ENCODE results near the gene GLRA3. TPM values are rescaled to one million over a fixed set of nuclear protein-coding genes. Genes with fewer than 3 reads are reported as not detected.

The GLRA3 gene
- total RNA-seq, 1 donor from 2014 or later = not detected

DNA sequence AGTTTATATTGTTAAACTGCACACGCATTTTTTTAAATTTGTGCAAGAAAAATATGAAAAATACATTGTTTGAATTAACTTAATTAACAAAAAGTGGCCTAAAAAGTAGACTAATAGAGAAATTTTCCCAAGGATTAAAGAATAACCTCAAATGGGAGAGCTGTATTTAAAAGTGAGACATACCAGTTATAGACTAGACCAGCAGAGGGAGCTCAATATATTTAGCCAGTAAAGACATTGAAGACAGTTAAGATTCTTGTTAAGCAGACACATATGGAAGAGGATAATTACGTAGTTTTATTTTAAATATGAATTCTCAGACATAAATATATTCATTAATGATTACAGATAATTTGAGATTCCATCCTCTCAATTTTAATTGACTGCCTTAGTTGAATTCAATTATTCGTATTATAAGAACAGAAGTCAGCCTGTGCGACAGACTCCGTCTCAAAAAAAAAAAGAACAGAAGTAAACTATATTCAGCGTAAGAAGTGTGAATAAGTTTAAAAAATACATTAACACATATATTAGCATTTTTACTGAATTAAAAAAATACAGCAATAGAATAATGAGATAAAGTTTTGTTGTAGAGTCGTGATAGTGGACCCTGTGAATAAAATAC lies 64.8 kb downstream of the GLRA3 start:
- no peak overlapping the region for H3K9ac ChIP-seq (ENCODE audit: low read depth in 1 of 3, low read length in 3 of 3)
- no peaks in the 10 kb centered on the region for H3K27me3 ChIP-seq (ENCODE audit: control insufficient read depth in 3 of 3, insufficient read depth in 3 of 3, low read length in 3 of 3)
- H3K4me1 ChIP-seq (ENCODE audit: control insufficient read depth in 3 of 3, insufficient read depth in 3 of 3, low read length in 3 of 3) = no peaks in the 10 kb centered on the region
- no peaks in the 10 kb centered on the region for H3K9me3 ChIP-seq (ENCODE audit: control insufficient read depth in 3 of 3, low read length in 3 of 3)
- no peaks in the 10 kb centered on the region for H3K36me3 ChIP-seq (ENCODE audit: control insufficient read depth in 3 of 3, insufficient read depth in 3 of 3, low read length in 3 of 3)
- no peak overlapping the region for H3K4me3 ChIP-seq (ENCODE audit: low read length in 3 of 3)
- H3K27ac ChIP-seq (ENCODE audit: low read depth, low read length) = no peak overlapping the region

DNA sequence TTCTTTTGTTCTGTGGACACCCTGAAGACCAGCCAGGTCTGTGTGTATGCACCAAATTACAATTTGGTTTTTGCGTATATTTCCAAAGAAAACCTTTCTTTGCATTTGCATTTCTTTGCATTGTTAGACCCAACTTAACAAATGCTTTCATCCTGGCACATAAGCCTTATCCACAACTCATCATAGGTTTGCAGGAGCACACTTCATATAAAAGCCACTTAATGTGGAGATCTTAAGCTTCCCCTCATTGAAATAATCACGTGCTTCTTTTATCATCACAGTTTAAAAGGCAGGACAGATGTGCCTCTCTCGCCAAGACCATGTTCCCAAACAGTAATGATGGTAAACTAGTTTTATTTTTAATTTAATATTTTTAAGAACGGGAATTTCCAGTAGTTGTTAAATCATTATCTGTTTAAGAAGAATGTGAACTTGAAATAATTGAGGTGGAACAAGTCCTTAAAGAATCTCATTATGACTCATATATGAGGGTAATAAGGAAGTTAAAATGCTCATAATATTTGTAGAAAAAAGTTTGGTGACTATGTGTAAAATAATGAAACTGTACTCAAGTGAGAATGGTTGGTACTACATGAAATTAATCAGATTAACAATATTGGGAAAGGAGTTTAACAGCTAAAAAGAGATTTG lies 65.5 kb downstream of the GLRA3 start:
- no peak overlapping the region for H3K9ac ChIP-seq (ENCODE audit: low read depth in 1 of 3, low read length in 3 of 3)
- H3K4me1 ChIP-seq (ENCODE audit: control insufficient read depth in 3 of 3, insufficient read depth in 3 of 3, low read length in 3 of 3) = no peaks in the 10 kb centered on the region
- H3K9me3 ChIP-seq (ENCODE audit: control insufficient read depth in 3 of 3, low read length in 3 of 3) = no peaks in the 10 kb centered on the region
- H3K4me3 ChIP-seq (ENCODE audit: low read length in 3 of 3) = no peak overlapping the region
- H3K36me3 ChIP-seq (ENCODE audit: control insufficient read depth in 3 of 3, insufficient read depth in 3 of 3, low read length in 3 of 3) = no peaks in the 10 kb centered on the region
- H3K27ac ChIP-seq (ENCODE audit: low read depth, low read length) = no peak overlapping the region
- no peaks in the 10 kb centered on the region for H3K27me3 ChIP-seq (ENCODE audit: control insufficient read depth in 3 of 3, insufficient read depth in 3 of 3, low read length in 3 of 3)

DNA sequence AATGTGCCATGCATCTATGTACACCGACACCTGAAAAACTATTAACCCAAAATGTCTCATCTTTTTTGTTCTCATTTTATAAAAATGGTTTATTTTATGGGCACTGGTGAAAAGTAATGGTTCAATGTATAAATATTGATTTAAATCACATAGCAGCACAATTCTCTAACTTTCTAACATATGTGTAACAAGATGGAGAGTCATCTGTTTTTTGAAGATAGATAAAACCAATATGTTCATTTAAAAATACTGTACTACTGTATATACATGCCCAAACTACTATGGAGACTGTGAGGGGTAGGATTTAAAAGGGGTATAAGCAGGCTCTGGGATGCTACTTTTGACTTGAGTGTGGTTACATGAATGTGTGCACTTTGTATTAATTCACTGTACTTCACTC lies 67.6 kb downstream of the GLRA3 start:
- Histone ChIP-seq H3K36me3 (ENCODE audit: control insufficient read depth in 3 of 3, insufficient read depth in 3 of 3, low read length in 3 of 3) (no peaks in the 10 kb centered on the region), H3K9me3 (ENCODE audit: control insufficient read depth in 3 of 3, low read length in 3 of 3) (no peaks in the 10 kb centered on the region), H3K9ac (ENCODE audit: low read depth in 1 of 3, low read length in 3 of 3) (no peak overlapping the region), H3K4me3 (ENCODE audit: low read length in 3 of 3) (no peak overlapping the region), H3K4me1 (ENCODE audit: control insufficient read depth in 3 of 3, insufficient read depth in 3 of 3, low read length in 3 of 3) (no peaks in the 10 kb centered on the region), H3K27me3 (ENCODE audit: control insufficient read depth in 3 of 3, insufficient read depth in 3 of 3, low read length in 3 of 3) (no peaks in the 10 kb centered on the region), H3K27ac (ENCODE audit: low read depth, low read length) (no peak overlapping the region)

DNA sequence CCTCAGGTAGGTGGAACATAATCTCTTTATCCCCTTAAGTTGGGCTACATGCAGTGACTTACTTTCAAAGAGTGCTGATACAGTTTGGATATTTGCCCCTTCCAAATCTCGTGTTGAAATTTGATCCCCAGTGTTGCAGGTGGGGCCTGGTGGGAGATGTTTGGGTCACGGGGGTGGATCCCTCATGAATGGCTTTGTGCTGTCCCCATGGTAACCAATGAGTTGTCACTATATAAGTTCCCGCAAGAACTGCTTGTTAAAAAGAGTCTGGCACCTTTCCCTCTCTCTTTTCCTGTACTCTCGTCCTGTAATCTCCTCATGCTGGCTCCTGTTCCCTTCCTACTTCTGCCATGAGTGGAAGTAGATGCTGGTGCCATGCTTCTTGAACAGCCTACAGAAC lies 71.3 kb downstream of the GLRA3 start:
- Histone ChIP-seq H3K4me1 (ENCODE audit: control insufficient read depth in 3 of 3, insufficient read depth in 3 of 3, low read length in 3 of 3) (no peaks in the 10 kb centered on the region), H3K4me3 (ENCODE audit: low read length in 3 of 3) (no peak overlapping the region), H3K27me3 (ENCODE audit: control insufficient read depth in 3 of 3, insufficient read depth in 3 of 3, low read length in 3 of 3) (no peaks in the 10 kb centered on the region), H3K9ac (ENCODE audit: low read depth in 1 of 3, low read length in 3 of 3) (no peak overlapping the region), H3K27ac (ENCODE audit: low read depth, low read length) (no peak overlapping the region), H3K36me3 (ENCODE audit: control insufficient read depth in 3 of 3, insufficient read depth in 3 of 3, low read length in 3 of 3) (no peaks in the 10 kb centered on the region), H3K9me3 (ENCODE audit: control insufficient read depth in 3 of 3, low read length in 3 of 3) (no peaks in the 10 kb centered on the region)

DNA sequence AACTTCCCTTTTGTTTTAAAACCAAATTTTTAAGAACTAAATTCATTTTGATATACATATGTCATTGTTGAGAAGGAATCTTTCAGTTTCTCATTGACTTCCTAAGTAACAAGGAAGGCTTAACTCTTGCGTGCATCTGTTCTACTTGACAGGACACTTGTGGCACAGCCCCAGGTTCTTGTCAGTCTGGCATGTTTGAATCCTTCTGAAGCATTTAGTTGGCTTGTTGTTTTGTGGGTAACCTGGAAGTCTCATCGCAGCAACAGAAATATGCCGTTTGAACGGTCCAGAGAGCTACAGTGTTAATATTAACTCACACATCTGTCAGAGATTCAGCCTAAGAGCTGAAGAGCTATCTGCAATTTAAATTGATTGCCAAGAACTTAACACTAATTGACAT lies 76.0 kb downstream of the GLRA3 start:
- Histone ChIP-seq H3K4me3 (ENCODE audit: low read length in 3 of 3) (no peak overlapping the region), H3K36me3 (ENCODE audit: control insufficient read depth in 3 of 3, insufficient read depth in 3 of 3, low read length in 3 of 3) (no peaks in the 10 kb centered on the region), H3K27me3 (ENCODE audit: control insufficient read depth in 3 of 3, insufficient read depth in 3 of 3, low read length in 3 of 3) (no peaks in the 10 kb centered on the region), H3K9me3 (ENCODE audit: control insufficient read depth in 3 of 3, low read length in 3 of 3) (no peaks in the 10 kb centered on the region), H3K9ac (ENCODE audit: low read depth in 1 of 3, low read length in 3 of 3) (no peak overlapping the region), H3K4me1 (ENCODE audit: control insufficient read depth in 3 of 3, insufficient read depth in 3 of 3, low read length in 3 of 3) (no peaks in the 10 kb centered on the region), H3K27ac (ENCODE audit: low read depth, low read length) (no peak overlapping the region)

DNA sequence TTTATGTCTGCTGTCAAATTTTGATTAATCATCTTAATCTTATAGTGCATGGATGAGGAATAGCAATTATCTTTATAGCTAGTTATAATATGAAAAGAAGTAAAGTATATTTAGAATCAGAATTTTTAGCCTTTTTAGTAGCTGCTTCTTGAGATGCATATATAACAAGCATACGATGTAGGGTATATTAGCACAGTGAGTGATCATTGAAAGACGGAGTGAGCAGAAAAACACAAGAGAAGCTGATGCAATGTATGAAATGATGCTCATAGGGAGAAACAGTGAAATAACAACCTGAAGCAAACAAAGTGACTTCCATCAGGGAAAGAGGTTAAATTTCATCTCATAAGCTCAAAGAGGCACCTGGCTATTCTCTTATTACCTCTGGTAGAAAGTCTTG lies 77.0 kb downstream of the GLRA3 start:
- Histone ChIP-seq H3K9ac (ENCODE audit: low read depth in 1 of 3, low read length in 3 of 3) (no peak overlapping the region), H3K27ac (ENCODE audit: low read depth, low read length) (no peak overlapping the region), H3K4me3 (ENCODE audit: low read length in 3 of 3) (no peak overlapping the region), H3K4me1 (ENCODE audit: control insufficient read depth in 3 of 3, insufficient read depth in 3 of 3, low read length in 3 of 3) (no peaks in the 10 kb centered on the region), H3K27me3 (ENCODE audit: control insufficient read depth in 3 of 3, insufficient read depth in 3 of 3, low read length in 3 of 3) (no peaks in the 10 kb centered on the region), H3K9me3 (ENCODE audit: control insufficient read depth in 3 of 3, low read length in 3 of 3) (no peaks in the 10 kb centered on the region), H3K36me3 (ENCODE audit: control insufficient read depth in 3 of 3, insufficient read depth in 3 of 3, low read length in 3 of 3) (no peaks in the 10 kb centered on the region)

DNA sequence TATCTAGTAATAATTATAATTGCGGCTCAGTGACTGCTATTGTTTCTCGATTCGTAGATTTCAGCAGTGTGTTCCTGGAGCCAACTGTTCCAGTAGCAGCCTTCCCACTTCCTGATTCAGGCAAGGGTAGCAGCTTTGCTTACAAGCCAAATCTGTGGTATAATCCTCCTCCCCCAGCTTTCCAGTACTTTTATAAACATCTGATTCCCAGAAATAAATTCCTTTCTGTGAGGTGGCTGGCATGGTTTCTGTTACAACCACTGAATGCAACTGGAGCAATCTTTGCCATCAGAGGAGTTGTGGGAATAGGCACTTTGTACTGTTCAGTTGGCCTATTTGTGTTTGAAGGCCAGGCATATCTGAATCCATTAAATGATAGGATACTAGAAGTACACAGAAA lies 80.0 kb downstream of the GLRA3 start:
- no peak overlapping the region for H3K4me3 ChIP-seq (ENCODE audit: low read length in 3 of 3)
- no peaks in the 10 kb centered on the region for H3K27me3 ChIP-seq (ENCODE audit: control insufficient read depth in 3 of 3, insufficient read depth in 3 of 3, low read length in 3 of 3)

DNA sequence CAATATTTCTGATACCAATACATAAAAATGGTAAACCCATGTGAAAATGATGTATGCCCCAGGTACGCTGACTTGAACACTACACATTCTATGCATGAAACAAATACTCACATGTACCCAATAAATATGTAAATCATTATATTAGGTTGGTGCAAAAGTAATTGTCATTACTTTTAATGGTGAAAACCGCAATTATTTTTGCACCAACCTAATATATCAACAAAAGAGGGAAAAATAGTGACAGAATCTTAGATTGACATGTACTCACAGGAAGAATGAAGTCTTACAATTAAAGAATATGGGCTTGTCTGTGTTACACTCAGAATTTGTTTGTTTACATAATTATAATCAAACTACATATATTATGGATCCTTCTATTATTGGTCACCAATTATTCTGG lies 82.3 kb downstream of the GLRA3 start:
- Histone ChIP-seq H3K9ac (ENCODE audit: low read depth in 1 of 3, low read length in 3 of 3) (no peak overlapping the region), H3K27me3 (ENCODE audit: control insufficient read depth in 3 of 3, insufficient read depth in 3 of 3, low read length in 3 of 3) (no peaks in the 10 kb centered on the region), H3K27ac (ENCODE audit: low read depth, low read length) (no peak overlapping the region), H3K4me3 (ENCODE audit: low read length in 3 of 3) (no peak overlapping the region), H3K36me3 (ENCODE audit: control insufficient read depth in 3 of 3, insufficient read depth in 3 of 3, low read length in 3 of 3) (no peaks in the 10 kb centered on the region), H3K4me1 (ENCODE audit: control insufficient read depth in 3 of 3, insufficient read depth in 3 of 3, low read length in 3 of 3) (no peaks in the 10 kb centered on the region), H3K9me3 (ENCODE audit: control insufficient read depth in 3 of 3, low read length in 3 of 3) (peaks cover 0 to 2% (median 0%) of the 10 kb centered on the region in 3 donors)

More for the DNA sequence above, 80.0 kb downstream of the GLRA3 start:
- H3K9ac ChIP-seq (ENCODE audit: low read depth in 1 of 3, low read length in 3 of 3) = no peak overlapping the region
- H3K9me3 ChIP-seq (ENCODE audit: control insufficient read depth in 3 of 3, low read length in 3 of 3) = peaks cover 0 to 1% (median 0%) of the 10 kb centered on the region in 3 donors
- H3K4me1 ChIP-seq (ENCODE audit: control insufficient read depth in 3 of 3, insufficient read depth in 3 of 3, low read length in 3 of 3) = no peaks in the 10 kb centered on the region
- H3K27ac ChIP-seq (ENCODE audit: low read depth, low read length) = no peak overlapping the region
- no peaks in the 10 kb centered on the region for H3K36me3 ChIP-seq (ENCODE audit: control insufficient read depth in 3 of 3, insufficient read depth in 3 of 3, low read length in 3 of 3)

DNA sequence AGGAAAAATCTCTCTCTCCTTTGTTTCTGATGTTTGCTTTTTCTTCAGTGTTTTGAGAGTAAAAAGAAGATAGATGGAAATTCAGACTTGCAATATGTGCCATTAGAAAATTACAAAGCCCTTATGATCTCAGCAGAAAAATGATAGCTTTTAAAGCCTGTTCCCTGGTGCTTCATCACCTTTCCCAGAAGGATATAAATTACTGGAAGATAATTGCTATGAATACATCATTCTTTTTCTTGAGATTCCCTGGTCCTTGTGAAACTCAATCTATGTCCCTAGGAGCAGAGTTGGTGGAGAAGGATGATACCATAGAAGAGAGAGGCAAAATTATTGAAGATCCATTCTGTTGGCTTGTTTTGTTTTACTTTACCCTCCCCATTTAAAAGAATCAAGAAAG lies 86.5 kb downstream of the GLRA3 start:
- no peaks in the 10 kb centered on the region for H3K36me3 ChIP-seq (ENCODE audit: control insufficient read depth in 3 of 3, insufficient read depth in 3 of 3, low read length in 3 of 3)
- H3K4me1 ChIP-seq (ENCODE audit: control insufficient read depth in 3 of 3, insufficient read depth in 3 of 3, low read length in 3 of 3) = no peaks in the 10 kb centered on the region
- H3K9ac ChIP-seq (ENCODE audit: low read depth in 1 of 3, low read length in 3 of 3) = no peak overlapping the region
- H3K27ac ChIP-seq (ENCODE audit: low read depth, low read length) = no peak overlapping the region
- H3K27me3 ChIP-seq (ENCODE audit: control insufficient read depth in 3 of 3, insufficient read depth in 3 of 3, low read length in 3 of 3) = no peaks in the 10 kb centered on the region
- no peak overlapping the region for H3K4me3 ChIP-seq (ENCODE audit: low read length in 3 of 3)
- H3K9me3 ChIP-seq (ENCODE audit: control insufficient read depth in 3 of 3, low read length in 3 of 3) = peaks cover 0 to 2% (median 0%) of the 10 kb centered on the region in 3 donors

DNA sequence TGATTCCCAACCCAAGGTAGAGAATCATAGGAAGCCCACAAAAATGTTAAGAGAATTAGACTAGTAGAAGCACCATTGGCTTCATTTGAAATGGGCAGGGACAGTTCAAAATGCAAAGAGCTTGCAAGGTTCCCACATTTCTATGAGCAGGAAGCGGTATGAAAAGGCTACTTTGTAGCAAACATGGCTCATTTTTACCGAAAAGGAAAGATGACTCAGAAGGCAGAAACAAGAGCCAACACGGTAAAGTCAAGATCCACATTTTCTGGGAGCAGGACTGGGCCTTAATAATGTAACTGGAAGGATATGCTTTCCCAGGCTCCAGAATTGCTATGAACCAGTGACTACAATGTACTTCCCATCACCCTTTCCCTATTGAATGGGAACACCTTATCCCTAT lies 89.5 kb downstream of the GLRA3 start:
- H3K9me3 ChIP-seq (ENCODE audit: control insufficient read depth in 3 of 3, low read length in 3 of 3) = peaks cover 0 to 2% (median 0%) of the 10 kb centered on the region in 3 donors
- H3K27ac ChIP-seq (ENCODE audit: low read depth, low read length) = no peak overlapping the region
- no peaks in the 10 kb centered on the region for H3K36me3 ChIP-seq (ENCODE audit: control insufficient read depth in 3 of 3, insufficient read depth in 3 of 3, low read length in 3 of 3)
- no peaks in the 10 kb centered on the region for H3K4me1 ChIP-seq (ENCODE audit: control insufficient read depth in 3 of 3, insufficient read depth in 3 of 3, low read length in 3 of 3)
- H3K4me3 ChIP-seq (ENCODE audit: low read length in 3 of 3) = no peak overlapping the region
- no peak overlapping the region for H3K9ac ChIP-seq (ENCODE audit: low read depth in 1 of 3, low read length in 3 of 3)
- no peaks in the 10 kb centered on the region for H3K27me3 ChIP-seq (ENCODE audit: control insufficient read depth in 3 of 3, insufficient read depth in 3 of 3, low read length in 3 of 3)
